ENCODE data around the gene MYCN.

The MYCN gene

DNA sequence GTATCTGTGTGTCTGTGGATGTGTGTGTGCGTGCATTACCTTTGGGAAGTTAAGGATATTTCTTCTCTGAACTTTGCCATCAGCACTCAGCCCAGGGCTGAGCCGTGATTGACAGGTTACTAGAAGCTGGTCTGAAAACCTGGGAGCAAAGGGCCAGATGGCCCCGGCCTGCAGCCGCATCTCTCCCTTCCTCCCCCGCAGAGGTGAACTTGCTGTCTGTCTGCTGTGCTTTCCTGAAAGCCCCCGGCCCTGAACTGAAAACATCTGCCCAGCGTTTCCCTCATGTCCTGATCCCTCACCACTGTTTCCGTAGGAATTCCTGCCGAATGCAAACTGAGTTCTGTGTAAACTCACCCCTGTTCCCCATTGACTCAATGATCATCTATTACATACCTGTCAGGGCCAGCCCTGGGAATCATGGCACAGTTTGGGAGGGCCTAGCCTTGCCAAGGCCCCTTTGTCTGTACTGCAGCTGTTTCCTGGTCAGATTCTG, 45.8 kb downstream of the MYCN start:
- H3K9me3 ChIP-seq (ENCODE audit: low read depth, low read length), result no peaks in the 10 kb centered on the region
- no peak overlapping the region for H3K27ac ChIP-seq
- no peak overlapping the region for H3K9ac ChIP-seq (ENCODE audit: insufficient read length)
- DNase-seq (ENCODE audit: low read depth, low spot score), result no peak
- no peak overlapping the region for H3K4me3 ChIP-seq
- no peaks in the 10 kb centered on the region for H3K36me3 ChIP-seq (ENCODE audit: insufficient read depth, low read length)
- no peak for TF ChIP-seq POLR2AphosphoS5 (IDR thresholded peaks at IDR 0.05; ENCODE audit: borderline replicate concordance, low read depth, low read length)
- TF ChIP-seq FOXP2 (optimal IDR thresholded peaks at IDR 0.05; ENCODE audit: control extremely low read depth, extremely low read length, insufficient read depth), result no peak
- TF ChIP-seq EZH2 (IDR thresholded peaks at IDR 0.05), result no peak

DNA sequence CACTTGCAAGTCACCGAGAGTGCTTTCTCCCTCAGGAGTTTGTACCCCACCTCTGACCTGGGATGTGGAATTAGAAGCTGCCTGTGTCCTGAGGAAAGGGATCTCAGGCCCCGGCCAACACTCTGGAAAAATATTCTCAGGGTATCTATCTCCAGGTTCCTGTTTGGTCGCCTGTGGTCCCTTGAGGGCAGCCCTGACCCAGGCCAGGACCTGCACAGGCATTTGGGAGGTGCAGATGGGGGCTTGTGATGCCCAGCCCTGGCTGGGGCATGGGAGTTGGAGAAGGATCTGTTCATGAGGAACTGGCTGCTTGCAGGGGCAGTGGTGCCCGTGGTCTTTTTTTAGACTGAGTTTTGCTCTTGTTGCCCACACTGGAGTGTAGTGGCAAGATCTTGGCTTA, 46.3 kb downstream of the MYCN start:
- TF ChIP-seq FOXP2 (optimal IDR thresholded peaks at IDR 0.05; ENCODE audit: control extremely low read depth, extremely low read length, insufficient read depth) (no peak), EZH2 (IDR thresholded peaks at IDR 0.05) (no peak), POLR2AphosphoS5 (IDR thresholded peaks at IDR 0.05; ENCODE audit: borderline replicate concordance, low read depth, low read length) (no peak)
- no peak overlapping the region for H3K27ac ChIP-seq
- DNase-seq (ENCODE audit: low read depth, low spot score), result no peak
- H3K36me3 ChIP-seq (ENCODE audit: insufficient read depth, low read length), result no peaks in the 10 kb centered on the region
- no peak overlapping the region for H3K4me3 ChIP-seq
- no peaks in the 10 kb centered on the region for H3K9me3 ChIP-seq (ENCODE audit: low read depth, low read length)
- no peak overlapping the region for H3K9ac ChIP-seq (ENCODE audit: insufficient read length)

DNA sequence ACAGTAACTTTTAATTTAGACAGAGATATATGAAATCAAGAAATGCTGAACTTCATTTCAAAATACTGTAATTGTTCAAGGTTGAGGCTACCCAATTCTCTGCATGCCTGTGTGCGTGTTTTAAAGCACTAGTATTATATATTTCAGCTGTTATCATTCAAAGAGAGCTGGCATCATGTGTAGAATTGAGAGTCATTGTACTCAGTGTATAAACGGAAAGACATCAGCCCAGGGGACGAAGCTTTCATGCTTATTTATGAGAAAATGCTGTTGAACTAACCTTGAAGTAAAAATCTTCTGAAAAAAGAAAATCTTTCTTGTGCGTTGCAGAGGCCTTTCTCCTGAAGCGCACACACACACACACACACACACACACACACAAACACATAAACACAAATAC, 48.4 kb downstream of the MYCN start:
- Histone ChIP-seq H3K36me3 (ENCODE audit: insufficient read depth, low read length) (no peaks in the 10 kb centered on the region), H3K9me3 (ENCODE audit: low read depth, low read length) (no peaks in the 10 kb centered on the region), H3K4me3 (no peak overlapping the region), H3K27ac (no peak overlapping the region), H3K9ac (ENCODE audit: insufficient read length) (no peak overlapping the region)
- TF ChIP-seq POLR2AphosphoS5 (IDR thresholded peaks at IDR 0.05; ENCODE audit: borderline replicate concordance, low read depth, low read length), result no peak
- DNase-seq (ENCODE audit: low read depth, low spot score), result no peak

DNA sequence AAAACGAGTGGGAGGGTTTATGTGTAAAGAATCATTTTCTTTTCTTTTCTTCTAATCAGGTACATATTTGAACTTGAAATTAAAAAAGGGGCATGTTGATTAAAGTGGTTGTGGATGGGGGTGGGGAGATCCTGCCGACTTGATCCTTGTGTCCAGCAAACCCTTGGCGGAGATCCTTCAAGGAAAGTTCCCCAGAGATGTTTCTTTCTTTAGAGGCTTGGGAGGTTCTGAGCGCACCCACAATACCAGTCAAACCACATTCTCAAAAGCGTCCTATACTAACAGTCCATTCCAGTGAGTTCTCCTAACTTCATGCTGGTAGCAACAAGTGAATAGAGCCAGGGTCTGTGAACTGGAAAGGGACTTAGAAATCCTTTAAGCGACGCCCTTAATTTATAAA, 49.2 kb downstream of the MYCN start:
- Histone ChIP-seq H3K9ac (ENCODE audit: insufficient read length) (no peak overlapping the region), H3K27ac (no peak overlapping the region), H3K4me3 (no peak overlapping the region), H3K9me3 (ENCODE audit: low read depth, low read length) (no peaks in the 10 kb centered on the region), H3K36me3 (ENCODE audit: insufficient read depth, low read length) (no peaks in the 10 kb centered on the region)
- TF ChIP-seq POLR2AphosphoS5 (IDR thresholded peaks at IDR 0.05; ENCODE audit: borderline replicate concordance, low read depth, low read length) (no peak), EZH2 (IDR thresholded peaks at IDR 0.05) (no peak), FOXP2 (optimal IDR thresholded peaks at IDR 0.05; ENCODE audit: control extremely low read depth, extremely low read length, insufficient read depth) (no peak)
- no peak for DNase-seq (ENCODE audit: low read depth, low spot score)

DNA sequence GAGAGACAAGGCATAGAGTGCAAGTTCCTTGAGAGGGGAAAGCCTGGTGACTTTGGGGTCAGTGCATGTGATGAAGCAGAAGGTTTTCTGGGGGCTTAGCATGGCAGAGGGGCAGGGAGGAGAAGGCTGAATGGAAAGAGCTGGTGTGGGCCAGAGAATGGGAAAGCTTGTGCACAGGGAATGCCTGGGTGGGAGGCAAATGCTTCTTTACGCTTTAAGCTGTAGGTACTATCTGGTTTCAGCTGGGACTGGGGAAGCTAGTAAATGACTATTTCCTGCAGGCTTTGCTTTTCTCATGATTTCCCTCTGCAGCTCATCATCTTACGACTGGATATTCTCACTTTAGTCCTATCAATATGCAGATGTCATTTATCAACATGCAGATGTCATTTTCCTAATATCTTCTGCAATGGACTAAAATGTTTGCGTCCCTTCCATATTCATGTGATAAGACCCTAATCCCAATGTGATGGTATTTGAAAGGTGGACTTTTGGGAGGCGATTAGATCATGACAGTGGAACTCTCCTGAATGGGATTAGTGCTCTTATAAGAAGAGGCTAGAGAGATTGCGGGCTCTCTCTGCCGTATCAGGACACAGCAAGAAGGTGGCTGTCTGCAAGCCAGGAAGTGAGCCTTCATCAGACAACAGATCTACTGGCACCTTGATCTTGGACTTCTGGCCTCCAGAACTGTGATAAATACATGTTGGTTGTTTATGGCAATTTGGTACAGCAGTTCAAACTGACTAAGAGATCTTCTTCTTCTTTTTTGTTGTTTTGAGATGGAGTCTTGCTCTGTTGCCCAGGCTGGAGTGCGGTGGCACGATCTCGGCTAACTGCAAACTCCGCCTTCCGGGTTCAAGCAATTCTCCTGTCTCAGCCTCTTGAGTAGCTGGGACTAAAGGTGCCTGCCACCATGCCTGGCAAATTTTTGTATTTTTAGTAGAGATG, 50.1 kb downstream of the MYCN start:
- Histone ChIP-seq H3K36me3 (ENCODE audit: insufficient read depth, low read length) (no peaks in the 10 kb centered on the region), H3K27ac (no peak overlapping the region), H3K9me3 (ENCODE audit: low read depth, low read length) (no peaks in the 10 kb centered on the region), H3K4me3 (no peak overlapping the region), H3K9ac (ENCODE audit: insufficient read length) (no peak overlapping the region)
- DNase-seq (ENCODE audit: low read depth, low spot score), result no peak
- TF ChIP-seq EZH2 (IDR thresholded peaks at IDR 0.05) (no peak), FOXP2 (optimal IDR thresholded peaks at IDR 0.05; ENCODE audit: control extremely low read depth, extremely low read length, insufficient read depth) (no peak), POLR2AphosphoS5 (IDR thresholded peaks at IDR 0.05; ENCODE audit: borderline replicate concordance, low read depth, low read length) (no peak)

DNA sequence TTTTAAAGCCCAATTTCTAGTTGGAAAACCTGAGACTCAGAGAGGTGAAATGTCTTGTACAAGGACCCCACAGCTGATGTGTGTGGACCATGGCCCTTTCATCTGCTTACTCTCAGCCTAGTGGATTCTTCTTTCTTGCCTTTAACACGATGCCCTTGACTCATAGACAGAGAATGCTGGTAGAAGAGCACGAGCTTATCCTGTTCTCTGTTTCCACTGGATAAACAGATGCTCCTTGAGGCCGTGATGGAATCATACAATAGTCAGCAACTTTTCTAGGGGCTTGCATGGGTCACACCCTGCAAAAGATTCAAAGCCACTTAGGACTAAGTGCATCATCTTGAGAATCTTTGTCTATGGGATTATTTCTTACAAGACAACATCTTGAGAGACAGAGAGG, 50.9 kb downstream of the MYCN start:
- DNase-seq (ENCODE audit: low read depth, low spot score), result no peak
- no peak overlapping the region for H3K27ac ChIP-seq
- no peak for TF ChIP-seq FOXP2 (optimal IDR thresholded peaks at IDR 0.05; ENCODE audit: control extremely low read depth, extremely low read length, insufficient read depth)
- no peak for TF ChIP-seq EZH2 (IDR thresholded peaks at IDR 0.05)
- TF ChIP-seq POLR2AphosphoS5 (IDR thresholded peaks at IDR 0.05; ENCODE audit: borderline replicate concordance, low read depth, low read length), result no peak

DNA sequence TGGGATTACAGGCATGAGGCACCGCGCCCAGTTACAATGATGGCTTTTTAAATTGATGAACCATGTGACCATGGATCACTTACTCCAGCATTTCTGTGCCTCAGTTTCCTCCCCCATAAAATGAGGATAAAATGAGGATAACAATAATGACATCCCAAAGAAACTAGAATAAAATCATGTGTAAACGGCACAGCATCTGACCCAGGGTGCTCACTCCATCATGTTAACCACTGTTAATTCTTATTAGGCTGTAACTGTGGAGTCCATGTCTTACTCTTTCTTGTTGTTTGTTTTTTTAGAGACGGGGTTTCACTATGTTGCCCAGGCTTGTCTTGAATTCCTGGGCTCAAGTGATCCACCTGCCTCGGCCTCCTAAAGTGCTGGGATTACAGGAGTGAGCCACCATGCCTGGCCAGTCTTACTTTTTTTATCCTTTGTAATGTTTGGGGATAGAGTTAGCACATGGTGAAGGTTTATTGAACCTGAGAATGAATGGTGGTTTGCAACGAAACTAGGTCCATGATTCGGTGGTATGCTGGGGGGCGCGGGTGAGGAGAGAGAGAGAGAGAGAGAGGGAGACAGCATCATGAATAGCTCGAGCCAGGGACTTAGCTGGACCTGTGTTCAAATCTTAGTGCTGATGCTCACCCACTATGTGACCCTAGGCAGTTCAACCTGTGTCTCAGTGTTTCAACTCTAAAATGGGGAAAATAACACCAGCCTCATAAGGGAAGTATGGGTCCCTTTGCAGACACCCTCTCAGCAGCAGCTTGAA, 52.3 kb downstream of the MYCN start:
- Histone ChIP-seq H3K4me3 (no peak overlapping the region), H3K36me3 (ENCODE audit: insufficient read depth, low read length) (no peaks in the 10 kb centered on the region), H3K9ac (ENCODE audit: insufficient read length) (no peak overlapping the region), H3K9me3 (ENCODE audit: low read depth, low read length) (no peaks in the 10 kb centered on the region), H3K27ac (no peak overlapping the region)
- no peak for DNase-seq (ENCODE audit: low read depth, low spot score)
- no peak for TF ChIP-seq FOXP2 (optimal IDR thresholded peaks at IDR 0.05; ENCODE audit: control extremely low read depth, extremely low read length, insufficient read depth)
- no peak for TF ChIP-seq POLR2AphosphoS5 (IDR thresholded peaks at IDR 0.05; ENCODE audit: borderline replicate concordance, low read depth, low read length)
- no peak for TF ChIP-seq EZH2 (IDR thresholded peaks at IDR 0.05)

More for the DNA sequence above, 50.9 kb downstream of the MYCN start:
- H3K9ac ChIP-seq (ENCODE audit: insufficient read length), result no peak overlapping the region
- H3K9me3 ChIP-seq (ENCODE audit: low read depth, low read length), result no peaks in the 10 kb centered on the region
- H3K4me3 ChIP-seq, result no peak overlapping the region
- H3K36me3 ChIP-seq (ENCODE audit: insufficient read depth, low read length), result no peaks in the 10 kb centered on the region

DNA sequence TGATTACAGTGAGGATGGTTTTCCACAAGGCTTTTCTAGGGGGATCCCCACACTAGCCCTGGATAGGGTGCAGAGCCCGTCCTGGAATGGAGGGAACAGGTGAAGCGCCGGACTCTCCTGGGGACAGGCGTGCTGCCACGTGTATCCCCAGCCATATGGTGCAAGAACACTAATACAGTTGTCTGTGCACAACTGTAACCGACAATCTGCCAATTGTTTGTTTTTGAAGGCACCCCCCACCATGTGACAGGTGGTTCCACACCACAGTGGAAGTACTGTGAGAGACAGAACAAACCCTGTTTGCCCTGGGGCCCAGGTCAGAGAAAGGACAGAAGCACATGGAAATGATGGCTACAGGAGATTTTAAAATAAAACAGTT, 52.9 kb downstream of the MYCN start:
- no peak for DNase-seq (ENCODE audit: low read depth, low spot score)
- Histone ChIP-seq H3K36me3 (ENCODE audit: insufficient read depth, low read length) (no peaks in the 10 kb centered on the region), H3K27ac (no peak overlapping the region), H3K4me3 (no peak overlapping the region), H3K9ac (ENCODE audit: insufficient read length) (no peak overlapping the region), H3K9me3 (ENCODE audit: low read depth, low read length) (no peaks in the 10 kb centered on the region)
- TF ChIP-seq POLR2AphosphoS5 (IDR thresholded peaks at IDR 0.05; ENCODE audit: borderline replicate concordance, low read depth, low read length) (no peak), EZH2 (IDR thresholded peaks at IDR 0.05) (no peak), FOXP2 (optimal IDR thresholded peaks at IDR 0.05; ENCODE audit: control extremely low read depth, extremely low read length, insufficient read depth) (no peak)

All from SK-N-MC (cell line).